Measurements from ENCODE around the gene NAGA. TPM values are rescaled to one million over a fixed set of nuclear protein-coding genes. Genes with fewer than 3 reads are reported as not detected.

Gene NAGA
- polyA plus RNA-seq, 2 of the 4 experiments (the other 2 are of a cell fraction): 6.6 to 8.9 TPM

DNA sequence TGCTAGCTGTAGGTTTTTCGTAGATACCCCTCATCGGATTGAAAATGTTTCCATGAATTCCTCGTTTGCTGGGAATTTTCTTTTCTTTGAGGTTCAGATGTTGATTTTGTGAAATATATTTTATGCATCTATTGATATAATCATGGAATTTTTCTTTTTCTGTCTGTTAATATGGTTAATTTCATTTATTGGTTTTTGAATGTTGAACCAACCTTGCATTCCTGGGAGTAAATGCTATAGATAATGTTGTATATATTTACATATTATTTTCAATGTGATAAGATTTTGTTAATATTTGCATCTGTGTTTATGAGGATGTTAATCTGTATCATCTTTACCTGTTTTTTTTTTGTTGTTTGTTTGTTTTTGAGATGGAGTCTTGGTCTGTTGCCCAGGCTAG, 30.6 kb upstream of the NAGA start:
- Histone ChIP-seq H3K4me2 (no peak overlapping the region), H3K27ac (no peak overlapping the region), H3K4me3 (no peak overlapping the region), H3K4me1 (no peaks in the 10 kb centered on the region), H3K9me3 (peaks cover 22% of the 10 kb centered on the region; the same call in 2 of the 3 replicates)
- CTCF ChIA-PET: interaction anchor here (0.6 kb wide), 1 partner anchor 144 kb away, joined by 3 read pairs; no protein-coding TSS in a partner anchor
- DNase-seq (ENCODE audit: low read depth in 1 of 2, low spot score in 1 of 2) (no peak), ATAC-seq (no peak), FAIRE-seq (no peak)
- TF ChIP-seq CBX2 (IDR thresholded peaks at IDR 0.05; ENCODE audit: borderline replicate concordance, low read depth): no peak
- no peak for TF ChIP-seq SMC3 (IDR thresholded peaks at IDR 0.05)
- TF ChIP-seq RARB (CRISPR knock-in tag; IDR thresholded peaks at IDR 0.05): no peak
- TF ChIP-seq, protein P1, sequence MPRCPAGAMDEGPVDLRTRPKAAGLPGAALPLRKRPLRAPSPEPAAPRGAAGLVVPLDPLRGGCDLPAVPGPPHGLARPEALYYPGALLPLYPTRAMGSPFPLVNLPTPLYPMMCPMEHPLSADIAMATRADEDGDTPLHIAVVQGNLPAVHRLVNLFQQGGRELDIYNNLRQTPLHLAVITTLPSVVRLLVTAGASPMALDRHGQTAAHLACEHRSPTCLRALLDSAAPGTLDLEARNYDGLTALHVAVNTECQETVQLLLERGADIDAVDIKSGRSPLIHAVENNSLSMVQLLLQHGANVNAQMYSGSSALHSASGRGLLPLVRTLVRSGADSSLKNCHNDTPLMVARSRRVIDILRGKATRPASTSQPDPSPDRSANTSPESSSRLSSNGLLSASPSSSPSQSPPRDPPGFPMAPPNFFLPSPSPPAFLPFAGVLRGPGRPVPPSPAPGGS (IDR thresholded peaks at IDR 0.05): no peak
- no peak for TF ChIP-seq JUN (IDR thresholded peaks at IDR 0.05)
- TF ChIP-seq GATA3 (IDR thresholded peaks at IDR 0.05; ENCODE audit: borderline replicate concordance): no peak
- no peak for TF ChIP-seq HEYL (CRISPR knock-in tag; IDR thresholded peaks at IDR 0.05)
- TF ChIP-seq, protein P2, sequence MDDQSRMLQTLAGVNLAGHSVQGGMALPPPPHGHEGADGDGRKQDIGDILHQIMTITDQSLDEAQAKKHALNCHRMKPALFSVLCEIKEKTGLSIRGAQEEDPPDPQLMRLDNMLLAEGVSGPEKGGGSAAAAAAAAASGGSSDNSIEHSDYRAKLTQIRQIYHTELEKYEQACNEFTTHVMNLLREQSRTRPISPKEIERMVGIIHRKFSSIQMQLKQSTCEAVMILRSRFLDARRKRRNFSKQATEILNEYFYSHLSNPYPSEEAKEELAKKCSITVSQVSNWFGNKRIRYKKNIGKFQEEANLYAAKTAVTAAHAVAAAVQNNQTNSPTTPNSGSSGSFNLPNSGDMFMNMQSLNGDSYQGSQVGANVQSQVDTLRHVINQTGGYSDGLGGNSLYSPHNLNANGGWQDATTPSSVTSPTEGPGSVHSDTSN (IDR thresholded peaks at IDR 0.05): no peak
- TF ChIP-seq BHLHE40 (IDR thresholded peaks at IDR 0.05; ENCODE audit: low read depth, low read length): no peak
- no peak for TF ChIP-seq RFX5 (IDR thresholded peaks at IDR 0.05)
- TF ChIP-seq, protein P3, sequence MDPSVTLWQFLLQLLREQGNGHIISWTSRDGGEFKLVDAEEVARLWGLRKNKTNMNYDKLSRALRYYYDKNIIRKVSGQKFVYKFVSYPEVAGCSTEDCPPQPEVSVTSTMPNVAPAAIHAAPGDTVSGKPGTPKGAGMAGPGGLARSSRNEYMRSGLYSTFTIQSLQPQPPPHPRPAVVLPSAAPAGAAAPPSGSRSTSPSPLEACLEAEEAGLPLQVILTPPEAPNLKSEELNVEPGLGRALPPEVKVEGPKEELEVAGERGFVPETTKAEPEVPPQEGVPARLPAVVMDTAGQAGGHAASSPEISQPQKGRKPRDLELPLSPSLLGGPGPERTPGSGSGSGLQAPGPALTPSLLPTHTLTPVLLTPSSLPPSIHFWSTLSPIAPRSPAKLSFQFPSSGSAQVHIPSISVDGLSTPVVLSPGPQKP (IDR thresholded peaks at IDR 0.05; ENCODE audit: low read depth, low read length): no peak
- POLR2A ChIA-PET: no interaction called here
- 63% methylated on average over 3 of the region's 3 CpGs for WGBS (ENCODE audit: missing lambda C conversion rate)

DNA sequence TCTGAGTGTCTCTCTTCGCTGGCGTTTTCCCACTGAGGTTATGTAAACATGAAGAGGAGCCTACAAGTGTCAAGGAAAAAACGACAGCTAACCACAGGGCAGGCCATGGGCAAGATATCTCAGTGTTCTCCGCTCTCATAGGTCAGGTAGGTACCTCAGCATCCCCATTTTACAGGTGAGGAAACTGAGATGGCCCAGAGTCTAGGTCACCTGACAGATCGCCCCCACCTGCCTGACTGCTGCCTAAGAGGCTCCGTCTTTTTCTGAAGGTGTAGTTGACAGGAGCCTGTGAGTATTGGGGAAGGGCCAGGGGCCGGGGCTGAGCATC, 20.8 kb upstream of the NAGA start:
- ATAC-seq (peak in 1 of 2 experiments; percentile 1; a peak in 1 of 6 replicates), FAIRE-seq (no peak), DNase-seq (ENCODE audit: low read depth in 1 of 2, low spot score in 1 of 2) (no peak)
- WGBS (ENCODE audit: missing lambda C conversion rate): 41% methylated on average over 7 of the region's 7 CpGs
- CTCF ChIA-PET: interaction anchor here (0.7 to 2.9 kb wide), 29 partner anchors 11 to 458 kb away, joined by 3 to 32 read pairs (median 4); partner anchors contain the start of gene SMDT1
- TF ChIP-seq HOXA7 (CRISPR knock-in tag; IDR thresholded peaks at IDR 0.05) (no peak), MAFK (IDR thresholded peaks at IDR 0.05; ENCODE audit: partially characterized antibody) (no peak), ZC3H11A (IDR thresholded peaks at IDR 0.05) (no peak), PHF8 (IDR thresholded peaks at IDR 0.05; ENCODE audit: borderline replicate concordance, low read depth) (no peak), NPAS2 (CRISPR knock-in tag; IDR thresholded peaks at IDR 0.05; ENCODE audit: borderline replicate concordance) (no peak), ZNF302 (CRISPR knock-in tag; IDR thresholded peaks at IDR 0.05) (no peak), SMC3 (IDR thresholded peaks at IDR 0.05) (no peak), FOSL2 (IDR thresholded peaks at IDR 0.05) (no peak), FOSL2 (CRISPR knock-in tag; IDR thresholded peaks at IDR 0.05) (no peak), JUNB (IDR thresholded peaks at IDR 0.05) (no peak), HOXB13 (CRISPR knock-in tag; IDR thresholded peaks at IDR 0.05; ENCODE audit: low read depth) (no peak), POLR2AphosphoS2 (conservative IDR thresholded peaks at IDR 0.05; ENCODE audit: low read length) (no peak), CBX2 (IDR thresholded peaks at IDR 0.05; ENCODE audit: borderline replicate concordance, low read depth) (no peak), BHLHE40 (IDR thresholded peaks at IDR 0.05; ENCODE audit: low read depth, low read length) (no peak)
- TF ChIP-seq, protein P4, sequence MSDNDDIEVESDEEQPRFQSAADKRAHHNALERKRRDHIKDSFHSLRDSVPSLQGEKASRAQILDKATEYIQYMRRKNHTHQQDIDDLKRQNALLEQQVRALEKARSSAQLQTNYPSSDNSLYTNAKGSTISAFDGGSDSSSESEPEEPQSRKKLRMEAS (IDR thresholded peaks at IDR 0.05): no peak
- Histone ChIP-seq H3K4me2 (peak overlapping the region; percentile 97), H3K9me3 (peaks cover 7% of the 10 kb centered on the region; the same call in 1 of the 3 replicates), H3K4me3 (peak overlapping the region; percentile 56), H3K27ac (peak overlapping the region; percentile 72 to 89), H3K4me1 (peaks cover 4% of the 10 kb centered on the region; the same call in 1 of the 3 replicates)
- POLR2A ChIA-PET: interaction anchor here (1.3 to 2.4 kb wide), 3 partner anchors 12 to 93 kb away, joined by 3 to 18 read pairs (median 4); partner anchors contain the start of genes SMDT1 and WBP2NL

Measured in A549 (cell line).